Body of pancreas (tissue), 4 donors: Measurements from ENCODE around the gene USP48. TPM values are rescaled to one million over a fixed set of nuclear protein-coding genes. Genes with fewer than 3 reads are reported as not detected.

ENCODE experiments used
- ATAC-seq: fragments of 150-250 bp; one replicate; pipeline ENCODE4 v1.9.1; 2016
- DNase-seq, 4 donors: peaks; one replicate each; pipeline ENCODE4 v3.0.0-alpha.2; 2019
- H3K27ac ChIP-seq, 4 donors: fragments of 200-600 bp; sonication (generic); 1 replicate in 3 of 4; 2 replicates in 1 of 4; pipeline versions ENCODE4 v1.5.1 to v1.6.1; 2016 to 2019; ENCODE audit warnings: mild to moderate bottlenecking in 1 of 4, mixed read lengths in 1 of 4, moderate library complexity in 1 of 4
- H3K27me3 ChIP-seq, 2 donors: fragments of 200-600 bp; sonication (generic); one replicate each; pipeline ENCODE4 v1.6.0; 2016; ENCODE audit warnings: mild to moderate bottlenecking in 1 of 2
- H3K36me3 ChIP-seq, 2 donors: fragments of 200-600 bp; sonication (generic); replicated peaks in 1 of 2; 2 replicates each; pipeline ENCODE4 v1.5.1; 2016; ENCODE audit warnings: low read depth in 2 of 2; ENCODE audit not compliant: insufficient read depth in 1 of 2
- H3K4me1 ChIP-seq: fragments of 200-600 bp; sonication (generic); one replicate; pipeline ENCODE4 v1.6.0; 2016
- H3K4me3 ChIP-seq, 2 donors: fragments of 200-600 bp; sonication (generic); 1 replicate in 1 of 2; 2 replicates in 1 of 2; pipeline ENCODE4 v1.5.1; 2016 to 2019
- H3K9me3 ChIP-seq, 3 donors: fragments of 200-600 bp; sonication (generic); 1 replicate in 2 of 3; 2 replicates in 1 of 3; pipeline ENCODE4 v1.5.1; 2016
- POLR2A ChIP-seq, 3 donors: fragments of 450-650 bp; IDR thresholded peaks; one replicate each; pipeline ENCODE4 v1.6.1; 2016; ENCODE audit warnings: antibody characterized with exemption in 3 of 3, mild to moderate bottlenecking in 2 of 3
- WGBS, 2 donors: methylation state at CpG; one replicate each; pipeline ENCODE4 v1.1.5; 2017; 5-methylcytosine and 5-hydroxymethylcytosine counted together
- intact Hi-C: fragments of 100-400 bp; cut with DNase I; formaldehyde crosslinking; loops from one replicate; pipeline ENCODE4 v1.15.1; 2023
- total RNA-seq, 2 donors: library from RNA; depleted of rRNA; stranded (reverse); fragments of >200 nt; gene quantifications; one replicate each; pipeline ENCODE4 v1.1.0, GENCODE V29; 2016
- TF ChIP-seq, protein P1 (sequence below), 7 experiments: fragments of 450-650 bp in 4 of 7; fragments of 200-600 bp in 3 of 7; sonication (generic) in 3 of 7; IDR thresholded peaks; one replicate each; pipeline ENCODE4 v1.5.1; 2016 to 2019; ENCODE audit warnings: antibody characterized with exemption in 7 of 7

USP48 gene
- total RNA-seq, 2 donors from 2014 or later, result 25.4 to 72.9 TPM

DNA sequence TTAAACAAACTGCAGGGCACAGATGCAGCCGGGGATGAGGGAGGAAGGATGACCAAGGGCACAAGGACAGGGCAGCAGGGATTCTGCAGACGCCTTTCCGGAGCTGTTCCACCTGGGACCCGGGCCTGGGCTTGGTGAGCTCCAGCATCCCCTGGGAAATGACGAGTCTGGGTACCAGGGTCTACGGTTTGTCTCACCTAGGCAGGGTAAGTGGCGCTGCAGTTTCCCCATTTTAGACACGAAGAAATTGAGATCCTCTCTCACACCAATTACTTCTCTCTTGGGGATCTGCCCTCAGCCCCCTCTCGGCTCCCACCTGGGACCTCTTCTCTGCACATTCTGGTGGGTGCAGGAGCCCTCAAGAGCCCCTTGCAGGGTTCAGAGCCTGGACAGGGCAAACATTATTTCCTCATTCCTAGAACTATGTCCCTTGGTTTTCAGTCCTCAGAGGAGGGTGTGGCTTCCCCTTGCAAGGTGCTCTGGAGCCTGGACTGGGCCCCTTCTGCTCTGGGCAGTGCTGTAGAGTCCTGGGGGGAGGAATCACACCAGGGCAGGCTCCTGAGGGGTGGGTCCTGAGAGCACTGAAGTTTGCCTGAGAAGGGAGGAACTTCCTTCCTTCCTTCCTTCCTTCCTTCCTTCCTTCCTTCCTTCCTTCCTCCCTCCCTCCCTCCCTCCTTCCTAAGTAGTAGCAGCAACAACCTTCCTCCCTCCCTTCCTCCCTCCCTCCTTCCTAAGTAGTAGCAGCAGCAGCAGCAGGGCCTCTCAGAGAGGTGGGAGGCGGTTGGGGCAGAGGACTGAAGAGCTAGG is 129.8 kb downstream of the USP48 start:
- Histone ChIP-seq H3K36me3 (no peaks in the 10 kb centered on the region), H3K4me3 (no peak overlapping the region), H3K27me3 (no peaks in the 10 kb centered on the region), H3K4me1 (peaks cover 31% of the 10 kb centered on the region), H3K9me3 (no peaks in the 10 kb centered on the region), H3K27ac (peak overlapping the region in 1 of 4 donors; percentile 2)
- WGBS, 2 donors, result 70 to 77% methylated on average over 8 to 10 of the region's 10 CpGs
- intact Hi-C loops, result loop anchor here (10.0 kb wide), 1 partner anchor 418 kb away; no protein-coding TSS in a partner anchor
- DNase-seq, result peak in 1 of 4 donors; percentile 11
- ATAC-seq, result no peak
- TF ChIP-seq POLR2A (IDR thresholded peaks at IDR 0.05), result no peak
- TF ChIP-seq, protein P1, sequence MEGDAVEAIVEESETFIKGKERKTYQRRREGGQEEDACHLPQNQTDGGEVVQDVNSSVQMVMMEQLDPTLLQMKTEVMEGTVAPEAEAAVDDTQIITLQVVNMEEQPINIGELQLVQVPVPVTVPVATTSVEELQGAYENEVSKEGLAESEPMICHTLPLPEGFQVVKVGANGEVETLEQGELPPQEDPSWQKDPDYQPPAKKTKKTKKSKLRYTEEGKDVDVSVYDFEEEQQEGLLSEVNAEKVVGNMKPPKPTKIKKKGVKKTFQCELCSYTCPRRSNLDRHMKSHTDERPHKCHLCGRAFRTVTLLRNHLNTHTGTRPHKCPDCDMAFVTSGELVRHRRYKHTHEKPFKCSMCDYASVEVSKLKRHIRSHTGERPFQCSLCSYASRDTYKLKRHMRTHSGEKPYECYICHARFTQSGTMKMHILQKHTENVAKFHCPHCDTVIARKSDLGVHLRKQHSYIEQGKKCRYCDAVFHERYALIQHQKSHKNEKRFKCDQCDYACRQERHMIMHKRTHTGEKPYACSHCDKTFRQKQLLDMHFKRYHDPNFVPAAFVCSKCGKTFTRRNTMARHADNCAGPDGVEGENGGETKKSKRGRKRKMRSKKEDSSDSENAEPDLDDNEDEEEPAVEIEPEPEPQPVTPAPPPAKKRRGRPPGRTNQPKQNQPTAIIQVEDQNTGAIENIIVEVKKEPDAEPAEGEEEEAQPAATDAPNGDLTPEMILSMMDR (IDR thresholded peaks at IDR 0.05), result no peak

DNA sequence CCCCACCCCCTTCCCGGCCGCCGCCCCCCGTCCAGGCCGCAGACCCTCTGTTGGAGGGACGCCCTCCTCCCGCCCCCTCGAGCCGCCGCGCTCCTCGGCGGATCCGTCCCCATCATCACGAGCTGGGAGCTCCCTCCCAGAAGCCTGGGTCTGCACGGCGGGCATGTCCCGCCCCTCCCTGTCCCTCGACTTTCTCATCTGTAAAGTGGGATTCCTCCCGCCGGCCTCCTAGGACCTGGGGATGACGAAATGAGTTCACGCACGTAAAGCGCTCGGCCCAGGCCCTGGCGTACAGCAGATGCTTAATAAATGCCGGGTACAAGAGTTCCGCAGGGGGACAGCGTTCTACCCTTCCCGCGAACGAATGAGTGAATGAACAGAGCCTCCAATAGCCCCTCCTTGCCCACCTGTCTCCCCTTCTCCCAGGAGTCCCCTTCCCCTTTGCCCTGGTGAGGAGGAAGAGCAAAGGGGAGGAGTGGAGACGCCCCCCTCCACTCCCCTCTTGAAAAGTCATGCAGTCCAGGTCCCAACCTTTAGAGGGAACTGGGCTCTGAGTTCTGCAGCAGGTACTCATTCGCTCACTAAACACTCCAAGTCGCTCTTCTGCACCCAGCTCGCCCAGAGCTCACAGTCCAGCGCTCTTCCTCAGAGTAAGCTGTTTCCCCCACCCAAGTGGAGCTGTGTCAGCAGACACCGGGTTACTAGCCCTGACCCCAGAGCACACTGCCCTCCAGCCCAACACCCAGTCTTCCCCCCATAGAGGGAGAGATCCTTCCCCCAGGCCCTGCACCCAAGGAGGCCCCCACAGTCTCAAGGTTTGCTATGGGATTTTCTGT is 130.6 kb downstream of the USP48 start:
- peaks cover 31% of the 10 kb centered on the region for H3K4me1 ChIP-seq
- intact Hi-C loops, result loop anchor here (10.0 kb wide), 1 partner anchor 418 kb away; no protein-coding TSS in a partner anchor
- no peak for TF ChIP-seq POLR2A (IDR thresholded peaks at IDR 0.05)
- TF ChIP-seq, protein P1 (IDR thresholded peaks at IDR 0.05), result no peak
- WGBS, 2 donors, result 45 to 63% methylated on average over 19 to 30 of the region's 39 CpGs
- H3K4me3 ChIP-seq, result no peak overlapping the region
- H3K27ac ChIP-seq, result peak overlapping the region in 2 of 4 donors; percentile 48 to 62
- H3K36me3 ChIP-seq, result no peaks in the 10 kb centered on the region
- ATAC-seq (peak; percentile 4), DNase-seq (peak in 2 of 4 donors; percentile 25 to 26)
- no peaks in the 10 kb centered on the region for H3K27me3 ChIP-seq
- H3K9me3 ChIP-seq, result no peaks in the 10 kb centered on the region

DNA sequence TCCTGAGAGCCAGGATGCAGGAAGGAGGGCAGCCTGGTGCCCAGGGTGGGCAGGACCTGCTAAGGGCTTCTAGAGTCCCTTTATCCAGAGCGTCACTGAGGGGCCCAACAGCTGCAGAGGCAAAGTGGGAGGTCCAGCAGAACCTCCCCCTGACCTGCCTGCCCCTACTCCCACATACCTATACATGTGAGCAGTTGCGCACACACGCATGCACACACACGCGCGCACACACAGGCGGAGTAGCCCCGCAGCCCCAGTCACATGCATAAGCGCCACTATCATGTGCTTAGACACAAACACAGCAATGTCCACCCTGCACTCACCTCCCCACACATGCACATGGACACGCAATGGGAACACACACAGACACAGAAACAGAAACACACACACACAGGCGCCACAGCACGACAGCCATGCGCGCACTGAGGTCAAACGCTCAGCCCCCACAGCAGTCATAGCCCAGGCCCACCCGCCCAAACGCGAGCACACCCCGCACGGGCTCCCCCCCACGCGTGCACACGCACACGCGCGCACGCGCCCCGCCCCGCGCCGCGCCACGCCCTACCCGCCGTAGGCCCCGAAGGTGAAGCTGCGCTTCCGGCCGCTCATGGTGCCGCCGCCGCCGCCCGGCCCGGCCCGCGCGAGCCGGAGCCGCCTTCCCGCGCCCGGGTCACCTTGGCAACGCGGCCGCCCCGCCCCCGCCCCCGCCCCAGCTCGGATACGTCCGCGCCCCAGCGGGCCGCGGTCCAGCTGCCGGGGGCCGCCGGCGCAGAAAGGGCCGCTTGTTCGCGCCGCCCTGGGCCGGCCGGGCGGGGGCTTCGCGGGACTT is 131.5 kb downstream of the USP48 start:
- peaks cover 27% of the 10 kb centered on the region for H3K4me1 ChIP-seq
- H3K36me3 ChIP-seq, result no peaks in the 10 kb centered on the region
- H3K4me3 ChIP-seq, result peak overlapping the region in 1 of 2 donors; percentile 6
- DNase-seq (peak in 3 of 4 donors; percentile 56 to 66 (median 64)), ATAC-seq (peak; percentile 82)
- H3K9me3 ChIP-seq, result no peaks in the 10 kb centered on the region
- intact Hi-C loops, result loop anchor here (10.0 kb wide), 1 partner anchor 417 kb away; no protein-coding TSS in a partner anchor
- peak overlapping the region in 3 of 4 donors; percentile 24 to 62 (median 51) for H3K27ac ChIP-seq
- TF ChIP-seq POLR2A (IDR thresholded peaks at IDR 0.05), result no peak
- TF ChIP-seq, protein P1 (IDR thresholded peaks at IDR 0.05), result no peak
- H3K27me3 ChIP-seq, result no peaks in the 10 kb centered on the region
- 11 to 57% methylated on average over 6 to 30 of the region's 80 CpGs for WGBS, 2 donors

DNA sequence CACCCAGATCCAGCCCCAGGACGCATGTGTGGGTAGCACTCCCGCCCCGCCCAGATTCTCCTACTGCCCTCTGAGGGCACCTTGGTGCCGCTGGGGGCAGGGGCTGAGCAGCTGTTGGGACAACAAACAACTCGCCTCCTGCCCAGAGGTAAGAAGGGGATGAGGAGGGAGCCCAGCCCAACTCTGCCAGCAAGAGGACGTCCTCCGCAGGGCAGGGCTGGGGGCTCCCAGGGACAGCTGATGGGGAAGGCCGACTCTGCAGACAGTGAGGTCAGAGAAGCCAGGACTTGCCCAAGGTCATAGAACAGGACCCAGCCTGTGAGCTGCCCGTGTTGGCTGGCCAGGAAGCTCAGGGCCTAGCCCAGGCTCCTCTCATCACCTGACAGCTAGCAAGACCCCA is 132.5 kb downstream of the USP48 start:
- TF ChIP-seq, protein P1 (IDR thresholded peaks at IDR 0.05), result no peak
- no peak for TF ChIP-seq POLR2A (IDR thresholded peaks at IDR 0.05)
- H3K9me3 ChIP-seq, result no peaks in the 10 kb centered on the region
- no peaks in the 10 kb centered on the region for H3K27me3 ChIP-seq
- no peaks in the 10 kb centered on the region for H3K36me3 ChIP-seq
- no peak overlapping the region for H3K4me3 ChIP-seq
- peak overlapping the region in 1 of 4 donors; percentile 27 for H3K27ac ChIP-seq
- 58 to 64% methylated on average over 4 to 9 of the region's 9 CpGs for WGBS, 2 donors
- DNase-seq (no peak), ATAC-seq (no peak)
- intact Hi-C loops, result loop anchor here (10.0 kb wide), 1 partner anchor 416 kb away; no protein-coding TSS in a partner anchor
- H3K4me1 ChIP-seq, result peaks cover 20% of the 10 kb centered on the region
